Tibial nerve (tissue), 4 donors: Measurements from ENCODE around the gene MON2. TPM values are rescaled to one million over a fixed set of nuclear protein-coding genes. Genes with fewer than 3 reads are reported as not detected.

Source experiments
- DNase-seq, 2 donors: peaks; one replicate each; pipeline ENCODE4 v3.0.0-alpha.2; 2019; ENCODE audit warnings: low spot score in 2 of 2
- H3K27ac ChIP-seq, 4 donors: fragments of 200-600 bp; sonication (generic) in 3 of 4; one replicate each; pipeline ENCODE4 v1.5.1; 2017 to 2019; ENCODE audit warnings: mild to moderate bottlenecking in 1 of 4
- H3K27me3 ChIP-seq, 2 donors: fragments of 200-600 bp; sonication (generic) in 1 of 2; one replicate each; pipeline versions ENCODE4 v1.5.1 to v1.6.0; 2017 to 2019
- H3K36me3 ChIP-seq, 3 donors: fragments of 200-600 bp; sonication (generic); one replicate each; pipeline ENCODE4 v1.5.1; 2018 to 2019
- H3K4me1 ChIP-seq, 4 donors: fragments of 200-600 bp; sonication (generic) in 3 of 4; one replicate each; pipeline ENCODE4 v1.5.1; 2017 to 2019
- H3K4me3 ChIP-seq, 4 donors: fragments of 200-600 bp; sonication (generic) in 3 of 4; one replicate each; pipeline ENCODE4 v1.5.1; 2017 to 2019; ENCODE audit warnings: mild to moderate bottlenecking in 1 of 4, moderate library complexity in 1 of 4
- H3K9me3 ChIP-seq, 4 donors: fragments of 200-600 bp; sonication (generic) in 3 of 4; one replicate each; pipeline ENCODE4 v1.5.1; 2017 to 2019
- CTCF ChIP-seq, 5 experiments: fragments of 200-600 bp in 3 of 5; fragments of 450-650 bp in 2 of 5; sonication (generic) in 3 of 5; IDR thresholded peaks; one replicate each; pipeline ENCODE4 v1.5.1; 2016 to 2019; ENCODE audit warnings: antibody characterized with exemption in 5 of 5, mild to moderate bottlenecking in 3 of 5, moderate library complexity in 2 of 5
- EP300 ChIP-seq, 2 donors: sonication (generic); formaldehyde crosslinking; IDR thresholded peaks; one replicate each; pipeline ENCODE4 v1.6.1; 2017; ENCODE audit warnings: antibody characterized with exemption in 2 of 2, mild to moderate bottlenecking in 1 of 2
- POLR2A ChIP-seq, 2 donors: fragments of 450-650 bp; IDR thresholded peaks; one replicate each; pipeline ENCODE4 v1.6.1; 2017; ENCODE audit warnings: antibody characterized with exemption in 2 of 2, mild to moderate bottlenecking in 2 of 2, moderate library complexity in 2 of 2
- WGBS, 2 donors: methylation state at CpG; one replicate each; pipeline ENCODE4 v1.1.5; 2018; 5-methylcytosine and 5-hydroxymethylcytosine counted together
- small RNA-seq: library from RNA; depleted of rRNA; stranded (forward); fragments of <200 nt; gene quantifications from one replicate; pipeline ENCODE3, GENCODE V24; 2016
- total RNA-seq, 4 donors: library from RNA; depleted of rRNA; stranded (reverse); fragments of >200 nt; gene quantifications; one replicate each; pipeline ENCODE4 v1.1.0, GENCODE V29; 2016

The MON2 gene
- total RNA-seq, 4 donors from 2014 or later: 70.2 to 134 (median 111) TPM

- DNase-seq: no peak
- Histone ChIP-seq H3K36me3 (no peaks in the 10 kb centered on the region), H3K4me1 (peaks cover 0 to 25% (median 10%) of the 10 kb centered on the region in 4 donors), H3K27ac (peak overlapping the region in 2 of 4 donors; percentile 79 to 86), H3K4me3 (no peak overlapping the region), H3K27me3 (no peaks in the 10 kb centered on the region), H3K9me3 (no peaks in the 10 kb centered on the region)
- WGBS, 2 donors: 91 to 93% methylated on average over 8 of the region's 8 CpGs
- TF ChIP-seq POLR2A (IDR thresholded peaks at IDR 0.05): no peak
- no peak for TF ChIP-seq EP300 (IDR thresholded peaks at IDR 0.05)
- no peak for TF ChIP-seq CTCF (IDR thresholded peaks at IDR 0.05)
Observed at GRCh38 chr12:62646566-62646965, 179.9 kb downstream of the MON2 start.

- peak in 1 of 2 donors; percentile 78 for TF ChIP-seq EP300 (IDR thresholded peaks at IDR 0.05)
- TF ChIP-seq POLR2A (IDR thresholded peaks at IDR 0.05): no peak
- no peak for TF ChIP-seq CTCF (IDR thresholded peaks at IDR 0.05)
- 14 to 18% methylated on average over 3 of the region's 3 CpGs for WGBS, 2 donors
- Histone ChIP-seq H3K27ac (peak overlapping the region; percentile 38 to 86 (median 66)), H3K27me3 (no peaks in the 10 kb centered on the region), H3K36me3 (no peaks in the 10 kb centered on the region), H3K9me3 (no peaks in the 10 kb centered on the region), H3K4me3 (no peak overlapping the region), H3K4me1 (peaks cover 0 to 25% (median 10%) of the 10 kb centered on the region in 4 donors)
- peak; percentile 33 to 47 for DNase-seq
Observed at GRCh38 chr12:62647586-62647985, 181.0 kb downstream of the MON2 start.

GRCh38 chr12:62649412-62650138, 182.9 kb downstream of the MON2 start:
- Histone ChIP-seq H3K4me3 (no peak overlapping the region), H3K9me3 (no peaks in the 10 kb centered on the region), H3K27ac (no peak overlapping the region), H3K36me3 (no peaks in the 10 kb centered on the region), H3K4me1 (peaks cover 0 to 25% (median 10%) of the 10 kb centered on the region in 4 donors), H3K27me3 (no peaks in the 10 kb centered on the region)
- 50 to 56% methylated on average over 4 of the region's 4 CpGs for WGBS, 2 donors
- DNase-seq: no peak
- TF ChIP-seq CTCF (IDR thresholded peaks at IDR 0.05) (no peak), POLR2A (IDR thresholded peaks at IDR 0.05) (no peak), EP300 (IDR thresholded peaks at IDR 0.05) (no peak)

Small RNA genes lying within 50 kb of the gene (small RNA-seq; reads per million reads assigned to genes)
- 2,002 reads per million, percentile 99 among the genes with 10 or more reads in this experiment for gene MIRLET7I
- not detected for gene RNU6-399P

Other genes starting within 250 kb of the MON2 start
- 10 to 100 TPM; 70.8 to 99.4 (median 77.9) TPM for gene USP15, start 206.4 kb upstream of the MON2 start, total RNA-seq